Measurements from ENCODE around the gene ABCA1. TPM values are rescaled to one million over a fixed set of nuclear protein-coding genes. Genes with fewer than 3 reads are reported as not detected.
A peak's percentile ranks its signal among the peaks of the same experiment; 100 is the strongest.

The ABCA1 gene
- total and polyA plus RNA-seq, 10 of the 15 experiments (the other 5 are each of a cell fraction or from before 2014, with no cell fraction given): 0.01 to 0.56 (median 0.16) TPM

DNA sequence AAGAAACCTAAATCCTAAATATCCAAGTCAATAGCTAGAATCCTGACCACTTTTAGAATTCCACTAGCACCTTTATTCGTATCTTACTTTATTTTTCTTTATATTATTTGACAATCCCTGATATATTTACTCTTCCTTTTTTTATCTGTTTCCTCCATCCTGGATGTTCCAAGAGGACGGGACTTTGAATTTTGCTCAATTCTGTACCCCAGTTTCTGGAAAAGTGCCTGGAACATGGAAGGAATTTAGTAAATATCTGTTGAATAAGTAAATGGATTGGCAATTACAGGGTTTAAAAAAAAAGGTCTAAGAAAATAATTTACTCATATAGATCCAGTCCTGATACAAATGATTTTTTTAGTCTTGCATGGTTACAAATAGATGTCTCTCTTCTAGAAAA lies 181.7 kb downstream of the ABCA1 start:
- ATAC-seq: no peak
- peaks cover 12% of the 10 kb centered on the region; the same call in 1 of the 2 replicates for H3K4me1 ChIP-seq (ENCODE audit: control insufficient read depth, insufficient read depth, low read length)
- no peaks in the 10 kb centered on the region for H4K20me1 ChIP-seq (ENCODE audit: control insufficient read depth, insufficient read depth)
- FAIRE-seq: no peak
- intact Hi-C loops (cut with micrococcal nuclease; ENCODE audit: unreplicated experiment): loop anchor here (5.0 to 10.0 kb wide), 3 partner anchors 139 to 654 kb away; partner anchors contain the start of genes OR13C2 and SMC2
- 100% methylated on average over 2 of the region's 2 CpGs for WGBS (ENCODE audit: insufficient coverage, insufficient replicate concordance, low lambda C conversion rate, missing lambda C conversion rate)
- no peaks in the 10 kb centered on the region for H3K9me3 ChIP-seq (replicated peaks; ENCODE audit: control insufficient read depth, insufficient read depth, low read length)
- peaks cover 14% of the 10 kb centered on the region for H3K79me2 ChIP-seq (ENCODE audit: control insufficient read depth, insufficient read depth, low read length)
- no peaks in the 10 kb centered on the region for H3K27me3 ChIP-seq (replicated peaks in 1 of 2; ENCODE audit: control insufficient read depth in 2 of 2, insufficient read depth in 2 of 2, low read length in 1 of 2)
- TF ChIP-seq POLR2AphosphoS5 (IDR thresholded peaks at IDR 0.05; ENCODE audit: low read length): no peak
- no peak for TF ChIP-seq NBN (IDR thresholded peaks at IDR 0.05)
- TF ChIP-seq, protein P1, sequence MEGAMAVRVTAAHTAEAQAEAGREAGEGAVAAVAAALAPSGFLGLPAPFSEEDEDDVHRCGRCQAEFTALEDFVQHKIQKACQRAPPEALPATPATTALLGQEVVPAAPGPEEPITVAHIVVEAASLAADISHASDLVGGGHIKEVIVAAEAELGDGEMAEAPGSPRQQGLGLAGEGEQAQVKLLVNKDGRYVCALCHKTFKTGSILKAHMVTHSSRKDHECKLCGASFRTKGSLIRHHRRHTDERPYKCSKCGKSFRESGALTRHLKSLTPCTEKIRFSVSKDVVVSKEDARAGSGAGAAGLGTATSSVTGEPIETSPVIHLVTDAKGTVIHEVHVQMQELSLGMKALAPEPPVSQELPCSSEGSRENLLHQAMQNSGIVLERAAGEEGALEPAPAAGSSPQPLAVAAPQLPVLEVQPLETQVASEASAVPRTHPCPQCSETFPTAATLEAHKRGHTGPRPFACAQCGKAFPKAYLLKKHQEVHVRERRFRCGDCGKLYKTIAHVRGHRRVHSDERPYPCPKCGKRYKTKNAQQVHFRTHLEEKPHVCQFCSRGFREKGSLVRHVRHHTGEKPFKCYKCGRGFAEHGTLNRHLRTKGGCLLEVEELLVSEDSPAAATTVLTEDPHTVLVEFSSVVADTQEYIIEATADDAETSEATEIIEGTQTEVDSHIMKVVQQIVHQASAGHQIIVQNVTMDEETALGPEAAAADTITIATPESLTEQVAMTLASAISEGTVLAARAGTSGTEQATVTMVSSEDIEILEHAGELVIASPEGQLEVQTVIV (IDR thresholded peaks at IDR 0.05; ENCODE audit: borderline replicate concordance, partially characterized antibody): no peak
- no peak for TF ChIP-seq ZBED1 (IDR thresholded peaks at IDR 0.05; ENCODE audit: borderline replicate concordance)
- no peak for TF ChIP-seq MYC (IDR thresholded peaks at IDR 0.05; ENCODE audit: insufficient read depth, insufficient read length, insufficient replicate concordance, low read length, severe bottlenecking)
- no peaks in the 10 kb centered on the region for H3K36me3 ChIP-seq (ENCODE audit: control insufficient read depth in 2 of 2, insufficient read depth in 2 of 2, low read length in 1 of 2)
- in situ Hi-C loops (cut with MboI): no loop called here
- peak overlapping the region; percentile 68 for H3K4me2 ChIP-seq (ENCODE audit: control insufficient read depth, insufficient read depth)
- no peak overlapping the region for H3K4me3 ChIP-seq
- POLR2A ChIA-PET: interaction anchor here (1.0 to 3.1 kb wide), 3 partner anchors 15 to 345 kb away, joined by 3 to 15 read pairs (median 3); partner anchors contain the start of gene NIPSNAP3B
- H3K27ac ChIP-seq (ENCODE audit: control insufficient read depth, insufficient read depth): no peak overlapping the region
- CTCF ChIA-PET: interaction anchor here (0.9 to 4.4 kb wide), 6 partner anchors 13 to 570 kb away, joined by 4 to 35 read pairs (median 6); partner anchors contain the start of gene NIPSNAP3B
- no TSS peak for BruUV-seq (replicated peaks)
- H2AFZ ChIP-seq (ENCODE audit: control insufficient read depth, low read depth, low read length): no peak overlapping the region
- SMC1A ChIA-PET (ENCODE audit: uncharacterized antibody, unreplicated experiment): interaction anchor here (0.7 to 4.8 kb wide), 7 partner anchors 17 to 570 kb away, joined by 3 to 35 read pairs (median 9); partner anchors contain the start of gene NIPSNAP3B
- DNase-seq (ENCODE audit: low read depth, low spot score): no peak
- RAD21 ChIA-PET (ENCODE audit: unreplicated experiment): interaction anchor here (1.0 to 3.1 kb wide), 2 partner anchors 17 to 25 kb away, joined by 3 to 22 read pairs; partner anchors contain the start of gene NIPSNAP3B
- H3K9ac ChIP-seq (ENCODE audit: control insufficient read depth, insufficient read depth, low read length): no peak overlapping the region
